Stimulated activated CD8-positive, alpha-beta memory T cell treated with anti-CD3 and anti-CD28 coated beads, Interleukin-15, amount 100 ng/mL, for 24 hours (primary cell): ENCODE measurements around the gene PPP4R3B.

Experiments used
- DNase-seq: peaks from one replicate; pipeline ENCODE4 v3.0.0-alpha.2; 2020; ENCODE audit warnings: low read depth

Gene PPP4R3B

DNA sequence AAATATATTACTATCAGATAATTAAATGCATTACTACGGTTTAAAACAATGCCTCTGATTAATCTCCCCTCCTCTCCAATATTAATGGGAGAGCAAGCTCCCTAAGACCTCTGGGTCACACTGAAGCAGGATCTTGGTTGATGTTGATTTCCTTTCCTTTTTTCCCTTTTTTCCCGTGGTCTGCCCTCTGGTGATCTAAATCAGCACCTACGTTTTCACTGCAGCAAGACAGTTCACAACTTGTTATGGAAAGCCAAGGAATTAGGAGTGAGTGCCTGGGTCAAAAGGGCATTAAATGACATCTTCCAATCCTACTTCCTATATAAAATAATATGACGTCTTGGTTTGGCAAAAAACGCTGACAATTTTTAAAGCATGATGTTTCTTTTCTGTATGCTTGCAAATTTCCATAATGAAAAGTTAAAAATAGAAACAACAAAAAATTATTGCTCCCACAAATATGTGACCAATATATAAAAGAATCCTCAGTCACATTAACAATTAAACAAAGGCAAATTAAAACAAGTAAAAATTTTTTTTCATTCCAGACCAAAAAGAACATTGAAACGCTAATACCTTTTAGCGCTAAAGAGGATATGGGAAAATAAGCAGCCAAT, 105.8 kb downstream of the PPP4R3B start:
- no peak for DNase-seq

DNA sequence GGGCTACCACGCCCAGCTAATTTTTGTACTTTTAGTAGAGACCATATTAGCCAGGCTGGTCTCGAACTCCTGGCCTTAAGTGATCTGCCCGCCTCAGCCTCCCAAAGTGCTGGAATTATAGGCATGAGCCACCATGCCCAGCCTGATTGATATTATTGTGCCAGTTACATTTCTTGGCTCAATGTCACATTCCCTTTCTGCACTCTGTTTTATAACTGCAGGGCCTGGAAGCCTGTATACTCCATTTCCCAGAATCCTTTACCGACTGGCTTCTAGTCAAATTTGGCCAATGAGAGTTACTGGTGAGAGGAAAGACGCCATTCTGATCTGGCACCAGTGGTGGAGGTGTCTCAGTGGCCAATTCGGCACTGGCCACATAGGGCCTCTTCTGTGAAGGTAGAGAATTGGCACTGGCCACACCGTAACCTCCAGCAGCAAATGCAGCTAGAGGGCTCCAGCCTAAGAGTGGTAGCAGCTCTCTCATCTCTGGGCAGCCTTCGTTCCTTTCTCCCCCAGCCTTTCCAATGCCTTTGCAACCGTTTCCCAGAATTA, 114.8 kb downstream of the PPP4R3B start:
- DNase-seq = no peak

DNA sequence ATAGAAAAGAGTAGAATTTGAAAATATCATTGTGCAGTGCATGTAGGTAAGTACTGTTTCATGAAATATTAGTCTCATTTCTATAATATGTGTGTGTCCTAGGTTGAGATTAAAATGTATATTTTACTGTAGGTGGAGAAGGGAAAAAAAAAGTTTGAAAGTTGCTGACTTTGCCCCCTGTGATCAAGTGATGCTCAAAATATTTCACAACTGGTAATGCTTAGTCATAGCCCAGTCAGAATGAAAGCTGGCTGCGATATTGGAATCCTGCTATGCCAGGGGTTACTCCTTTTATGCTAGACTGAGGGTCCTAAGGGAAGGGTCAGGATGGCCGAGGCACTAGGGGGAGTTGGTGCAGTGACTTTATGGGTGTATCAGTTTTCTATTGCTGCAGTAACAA, 117.4 kb downstream of the PPP4R3B start:
- DNase-seq = no peak

DNA sequence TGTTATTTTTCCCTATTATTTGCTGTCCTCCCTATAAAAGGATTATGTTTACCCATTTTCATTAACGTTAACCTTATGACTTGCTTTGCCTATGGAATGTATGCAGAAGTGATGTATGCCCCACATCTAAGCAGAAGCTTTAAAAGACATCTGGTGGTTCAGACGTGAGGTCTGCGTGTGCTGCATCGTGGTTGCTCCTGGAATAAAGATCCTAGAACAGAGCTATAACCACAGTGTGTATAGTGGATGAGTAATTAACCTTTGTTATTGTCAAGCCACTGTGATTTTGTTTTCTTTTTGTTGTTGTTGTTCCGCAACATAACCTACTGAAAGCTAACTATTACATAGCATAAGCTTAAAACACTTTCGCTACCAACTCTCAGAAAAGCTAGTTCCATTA, 118.8 kb downstream of the PPP4R3B start:
- no peak for DNase-seq
